ENCODE data around the gene TMEM255B. TPM values are rescaled to one million over a fixed set of nuclear protein-coding genes. Genes with fewer than 3 reads are reported as not detected.

TMEM255B gene
- total RNA-seq, 2 donors from 2014 or later, result 0.96 to 4.6 TPM

DNA sequence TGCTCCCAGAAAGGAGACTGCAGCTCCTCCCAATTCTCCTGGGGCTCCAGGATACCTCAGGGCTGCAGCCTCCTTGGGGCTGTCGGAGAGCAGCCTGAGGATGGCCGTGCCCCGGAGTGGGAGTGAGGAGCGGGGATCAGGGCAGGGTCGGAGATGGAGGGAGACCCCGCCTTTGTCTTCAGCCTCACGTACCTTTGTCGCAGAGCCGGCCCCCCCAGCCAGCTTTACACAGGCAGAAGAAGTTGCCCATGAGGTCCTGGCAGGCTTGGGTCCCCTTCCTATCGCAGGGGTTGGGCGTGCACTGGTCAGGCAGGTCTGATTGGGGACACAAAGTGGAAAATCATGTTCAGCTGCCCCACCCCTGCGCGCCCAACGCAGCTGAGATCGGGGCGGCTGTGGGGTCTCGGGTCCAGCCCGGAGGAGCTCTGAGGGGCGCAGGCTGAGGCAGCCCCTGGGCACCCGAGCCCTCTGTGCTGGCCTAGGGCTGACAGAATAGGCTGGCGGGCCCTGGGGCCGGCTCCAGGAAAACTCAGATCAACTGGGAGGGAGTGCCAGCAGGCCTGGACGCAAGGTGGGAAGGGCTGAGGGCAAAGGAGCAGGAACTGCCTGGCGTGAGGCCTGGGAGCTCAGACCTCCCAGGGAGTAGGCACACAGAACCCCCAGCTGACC, 80.6 kb downstream of the TMEM255B start:
- Histone ChIP-seq H3K27ac (peak overlapping the region; percentile 31 to 90), H3K36me3 (no peaks in the 10 kb centered on the region), H3K4me3 (no peak overlapping the region), H3K9me3 (no peaks in the 10 kb centered on the region), H3K27me3 (replicated peaks; ENCODE audit: insufficient read depth) (peaks cover 4% of the 10 kb centered on the region), H3K4me1 (replicated peaks) (peaks cover 18% of the 10 kb centered on the region)
- intact Hi-C loops (cut with DNase I), result loop anchor here (5.0 kb wide), 1 partner anchor 68 kb away; no protein-coding TSS in a partner anchor
- DNase-seq (ENCODE audit: low spot score), result no peak
- TF ChIP-seq, protein P1, sequence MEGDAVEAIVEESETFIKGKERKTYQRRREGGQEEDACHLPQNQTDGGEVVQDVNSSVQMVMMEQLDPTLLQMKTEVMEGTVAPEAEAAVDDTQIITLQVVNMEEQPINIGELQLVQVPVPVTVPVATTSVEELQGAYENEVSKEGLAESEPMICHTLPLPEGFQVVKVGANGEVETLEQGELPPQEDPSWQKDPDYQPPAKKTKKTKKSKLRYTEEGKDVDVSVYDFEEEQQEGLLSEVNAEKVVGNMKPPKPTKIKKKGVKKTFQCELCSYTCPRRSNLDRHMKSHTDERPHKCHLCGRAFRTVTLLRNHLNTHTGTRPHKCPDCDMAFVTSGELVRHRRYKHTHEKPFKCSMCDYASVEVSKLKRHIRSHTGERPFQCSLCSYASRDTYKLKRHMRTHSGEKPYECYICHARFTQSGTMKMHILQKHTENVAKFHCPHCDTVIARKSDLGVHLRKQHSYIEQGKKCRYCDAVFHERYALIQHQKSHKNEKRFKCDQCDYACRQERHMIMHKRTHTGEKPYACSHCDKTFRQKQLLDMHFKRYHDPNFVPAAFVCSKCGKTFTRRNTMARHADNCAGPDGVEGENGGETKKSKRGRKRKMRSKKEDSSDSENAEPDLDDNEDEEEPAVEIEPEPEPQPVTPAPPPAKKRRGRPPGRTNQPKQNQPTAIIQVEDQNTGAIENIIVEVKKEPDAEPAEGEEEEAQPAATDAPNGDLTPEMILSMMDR (IDR thresholded peaks at IDR 0.05), result no peak
- no peak for TF ChIP-seq POLR2AphosphoS5 (IDR thresholded peaks at IDR 0.05)
- WGBS, result 46% methylated on average over 24 of the region's 24 CpGs

DNA sequence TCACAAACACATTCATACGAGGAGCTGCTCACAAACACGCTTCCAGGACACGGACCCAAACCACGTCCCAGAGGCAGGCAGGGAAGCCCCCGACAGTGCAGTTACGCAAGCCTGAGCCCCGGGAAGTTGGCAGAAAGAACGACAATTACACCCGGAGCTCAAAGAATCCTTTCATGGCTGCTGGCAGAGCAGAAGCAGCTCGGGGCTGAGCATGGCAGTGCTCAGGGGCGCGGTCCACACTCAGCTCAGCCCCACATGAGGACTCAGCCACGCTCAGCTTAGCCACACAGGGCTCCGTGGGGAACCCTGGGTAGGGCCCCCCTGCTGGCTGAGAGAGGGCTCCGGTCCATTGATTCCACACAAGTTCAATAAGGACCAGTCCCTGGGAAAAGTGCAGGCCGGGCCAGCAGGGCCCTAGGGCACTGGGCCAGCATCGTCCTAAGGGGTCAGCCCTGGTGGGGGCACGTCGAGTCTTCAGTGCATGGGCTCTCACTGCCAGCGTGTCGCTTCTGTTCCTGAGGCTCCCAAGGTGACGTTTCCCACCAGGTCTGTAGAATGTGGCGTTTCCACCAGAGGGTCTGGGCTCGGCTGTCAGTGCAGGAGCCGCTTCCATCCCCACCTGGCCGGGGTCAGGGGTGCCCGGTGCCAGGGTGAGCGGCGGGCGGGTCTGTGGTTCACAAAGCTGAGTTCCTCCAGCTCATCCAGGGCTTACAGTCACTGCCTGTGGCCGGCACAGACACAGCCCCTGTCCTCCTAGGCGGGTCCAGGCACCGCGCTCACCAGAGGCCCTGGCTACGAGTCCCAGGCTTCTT, 81.7 kb downstream of the TMEM255B start:
- intact Hi-C loops (cut with DNase I), result no loop called here
- Histone ChIP-seq H3K9me3 (no peaks in the 10 kb centered on the region), H3K4me3 (no peak overlapping the region), H3K27me3 (replicated peaks; ENCODE audit: insufficient read depth) (peaks cover 4% of the 10 kb centered on the region), H3K4me1 (replicated peaks) (peaks cover 18% of the 10 kb centered on the region), H3K36me3 (no peaks in the 10 kb centered on the region), H3K27ac (peak overlapping the region; percentile 31 to 90)
- DNase-seq (ENCODE audit: low spot score), result no peak
- WGBS, result 64% methylated on average over 32 of the region's 35 CpGs
- TF ChIP-seq POLR2A (IDR thresholded peaks at IDR 0.05), result no peak
- no peak for TF ChIP-seq POLR2AphosphoS5 (IDR thresholded peaks at IDR 0.05)
- TF ChIP-seq, protein P1 (IDR thresholded peaks at IDR 0.05), result no peak

DNA sequence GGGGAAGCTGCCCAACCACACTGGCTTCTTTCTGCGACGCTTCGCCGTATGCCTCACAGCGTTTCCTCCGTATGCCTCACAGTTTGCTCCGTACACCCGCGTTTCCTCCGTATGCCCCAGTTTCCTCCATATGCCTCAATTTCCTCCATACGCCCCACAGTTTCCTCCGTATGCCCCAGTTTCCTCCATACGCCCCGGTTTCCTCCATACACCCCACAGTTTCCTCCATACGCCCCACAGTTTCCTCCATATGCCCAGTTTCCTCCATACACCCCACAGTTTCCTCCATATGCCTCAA, 82.3 kb downstream of the TMEM255B start:
- Histone ChIP-seq H3K4me3 (no peak overlapping the region), H3K4me1 (replicated peaks) (peaks cover 18% of the 10 kb centered on the region), H3K27me3 (replicated peaks; ENCODE audit: insufficient read depth) (peaks cover 4% of the 10 kb centered on the region), H3K9me3 (no peaks in the 10 kb centered on the region), H3K36me3 (no peaks in the 10 kb centered on the region), H3K27ac (no peak overlapping the region)
- WGBS, result 76% methylated on average over 15 of the region's 15 CpGs
- intact Hi-C loops (cut with DNase I), result no loop called here
- TF ChIP-seq, protein P1 (IDR thresholded peaks at IDR 0.05), result no peak
- TF ChIP-seq POLR2A (IDR thresholded peaks at IDR 0.05) (no peak), POLR2AphosphoS5 (IDR thresholded peaks at IDR 0.05) (no peak)
- no peak for DNase-seq (ENCODE audit: low spot score)

DNA sequence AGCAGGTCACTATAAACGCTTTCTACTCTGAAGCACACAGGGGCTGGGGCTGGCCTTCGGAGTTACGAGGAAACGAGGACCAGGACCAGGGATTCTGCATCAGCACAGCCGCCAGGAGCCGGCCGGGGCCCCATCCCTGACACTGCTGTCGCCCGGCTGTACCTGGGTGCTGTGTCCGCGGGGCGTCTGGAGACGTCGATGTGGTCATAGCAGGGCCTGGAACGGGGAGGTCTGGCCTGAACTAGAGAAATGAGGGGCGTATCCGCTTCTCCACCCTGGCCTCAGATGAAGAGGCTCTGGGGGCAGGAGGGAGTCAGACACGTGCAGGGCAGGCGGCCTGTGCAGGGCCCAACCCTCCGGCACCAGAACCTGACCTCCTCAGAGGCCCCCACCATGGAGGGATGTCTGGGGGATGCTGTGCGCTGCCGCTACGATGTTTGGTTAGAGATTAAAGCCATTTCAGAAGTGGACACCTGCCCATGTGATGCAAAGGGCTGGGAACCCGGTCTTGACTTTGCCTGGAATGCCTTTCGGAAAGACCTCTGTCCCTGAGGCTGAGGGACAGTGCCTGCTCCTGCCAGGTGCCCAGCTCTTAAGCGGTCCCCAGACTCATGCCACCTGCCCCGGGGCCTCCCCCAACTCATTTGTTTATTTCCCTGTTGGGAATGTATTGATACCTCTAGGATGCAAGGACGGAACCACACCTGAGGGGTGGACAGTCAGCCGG, 83.5 kb downstream of the TMEM255B start:
- intact Hi-C loops (cut with DNase I), result no loop called here
- no peak for TF ChIP-seq POLR2A (IDR thresholded peaks at IDR 0.05)
- no peak for TF ChIP-seq POLR2AphosphoS5 (IDR thresholded peaks at IDR 0.05)
- TF ChIP-seq, protein P1 (IDR thresholded peaks at IDR 0.05), result no peak

More for the DNA sequence above, 83.5 kb downstream of the TMEM255B start:
- H3K9me3 ChIP-seq, result no peaks in the 10 kb centered on the region
- no peaks in the 10 kb centered on the region for H3K36me3 ChIP-seq
- H3K4me1 ChIP-seq (replicated peaks), result peaks cover 14% of the 10 kb centered on the region
- no peak overlapping the region for H3K27ac ChIP-seq
- DNase-seq (ENCODE audit: low spot score), result no peak
- 94% methylated on average over 29 of the region's 29 CpGs for WGBS
- no peak overlapping the region for H3K4me3 ChIP-seq
- H3K27me3 ChIP-seq (replicated peaks; ENCODE audit: insufficient read depth), result peaks cover 4% of the 10 kb centered on the region

Measured in prostate gland (tissue), 2 donors.